GM19099 (cell line): ENCODE measurements around the gene SWI5.

Source experiments
- POLR2A ChIP-seq: IDR thresholded peaks from 3 replicates; pipeline ENCODE4 v1.6.1; 2011; ENCODE audit warnings: low read depth; ENCODE audit not compliant: insufficient read length; ENCODE audit errors: extremely low read depth

Gene SWI5

GRCh38 chr9:128249558-128249907, 26.5 kb upstream of the SWI5 start:
- TF ChIP-seq POLR2A, result no peak

GRCh38 chr9:128249908-128250838, 25.9 kb upstream of the SWI5 start:
- TF ChIP-seq POLR2A, result no peak

GRCh38 chr9:128250839-128251731, 25.0 kb upstream of the SWI5 start:
- no peak for TF ChIP-seq POLR2A

GRCh38 chr9:128251732-128252100, 24.4 kb upstream of the SWI5 start:
- no peak for TF ChIP-seq POLR2A

- no peak for TF ChIP-seq POLR2A
These were observed 23.5 kb upstream of the SWI5 start for GRCh38 chr9:128252317-128253139.

- TF ChIP-seq POLR2A, result no peak
These were observed 22.7 kb upstream of the SWI5 start for GRCh38 chr9:128253140-128253990.

- no peak for TF ChIP-seq POLR2A
These were observed 22.1 kb upstream of the SWI5 start for GRCh38 chr9:128253991-128254346.

GRCh38 chr9:128254362-128254761, 21.7 kb upstream of the SWI5 start:
- TF ChIP-seq POLR2A, result no peak

GRCh38 chr9:128254855-128255759, 21.0 kb upstream of the SWI5 start:
- no peak for TF ChIP-seq POLR2A

- no peak for TF ChIP-seq POLR2A
These were observed 18.8 kb upstream of the SWI5 start for GRCh38 chr9:128257086-128257825.

- TF ChIP-seq POLR2A, result no peak
These were observed 18.2 kb upstream of the SWI5 start for GRCh38 chr9:128257907-128258306.

- no peak for TF ChIP-seq POLR2A
These were observed 17.8 kb upstream of the SWI5 start for GRCh38 chr9:128258326-128258725.
